ENCODE data around the gene ACACB. TPM values are rescaled to one million over a fixed set of nuclear protein-coding genes. Genes with fewer than 3 reads are reported as not detected.
A peak's percentile ranks its signal among the peaks of the same experiment; 100 is the strongest.

The ACACB gene
- 1.7 TPM for polyA plus RNA-seq (2013, experiment 1 of 2; ENCODE audit: insufficient read length)
- polyA plus RNA-seq (2013, experiment 2 of 2; ENCODE audit: insufficient read length): 2.3 TPM

DNA sequence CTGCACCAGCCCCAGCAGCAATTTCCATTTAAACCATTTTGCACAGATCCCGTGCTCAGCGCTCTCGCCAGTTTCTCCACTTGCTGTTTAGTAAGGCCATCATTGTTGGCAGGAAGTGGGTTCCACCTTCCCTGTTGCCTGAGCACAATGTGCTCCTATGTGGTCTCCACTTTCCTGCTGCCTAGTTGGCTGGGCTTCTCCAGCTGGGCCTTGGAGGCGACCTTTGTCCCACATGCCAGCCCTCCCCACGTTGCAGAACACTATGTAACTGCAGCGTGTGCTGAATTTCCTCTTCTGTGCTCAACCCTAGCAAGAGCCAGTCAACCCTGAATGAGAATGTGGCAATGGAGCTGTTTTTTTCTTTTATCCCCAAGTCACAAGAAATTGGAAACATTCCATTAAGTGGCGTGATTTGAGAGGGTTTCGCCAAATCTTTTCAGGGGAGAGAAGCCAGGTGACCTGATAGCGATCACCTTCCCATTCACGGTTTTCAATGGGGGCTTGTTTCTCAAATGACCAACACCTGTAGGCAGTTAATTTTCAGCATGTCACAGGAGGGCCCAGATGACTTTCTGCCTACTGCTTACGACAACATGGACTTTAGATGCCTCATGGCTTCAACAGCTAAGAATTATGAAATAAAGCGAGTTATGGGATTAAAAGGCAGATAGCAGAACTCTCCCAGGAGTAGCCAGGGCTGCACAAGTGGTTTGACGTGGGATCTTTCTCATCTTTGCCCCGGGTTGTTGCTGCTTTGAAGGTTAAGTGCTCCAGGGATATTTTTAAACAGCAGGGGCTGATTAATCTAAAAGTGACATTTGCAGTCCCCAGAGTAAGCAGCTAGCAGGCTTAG is at the start of gene ACACB:
Gene ACACB, plus strand, starts transcription at position 830 of the 853 bp plus-strand sequence. CDS start 22,819 bp downstream, outside the sequence.
- DNase-seq: no peak

DNA sequence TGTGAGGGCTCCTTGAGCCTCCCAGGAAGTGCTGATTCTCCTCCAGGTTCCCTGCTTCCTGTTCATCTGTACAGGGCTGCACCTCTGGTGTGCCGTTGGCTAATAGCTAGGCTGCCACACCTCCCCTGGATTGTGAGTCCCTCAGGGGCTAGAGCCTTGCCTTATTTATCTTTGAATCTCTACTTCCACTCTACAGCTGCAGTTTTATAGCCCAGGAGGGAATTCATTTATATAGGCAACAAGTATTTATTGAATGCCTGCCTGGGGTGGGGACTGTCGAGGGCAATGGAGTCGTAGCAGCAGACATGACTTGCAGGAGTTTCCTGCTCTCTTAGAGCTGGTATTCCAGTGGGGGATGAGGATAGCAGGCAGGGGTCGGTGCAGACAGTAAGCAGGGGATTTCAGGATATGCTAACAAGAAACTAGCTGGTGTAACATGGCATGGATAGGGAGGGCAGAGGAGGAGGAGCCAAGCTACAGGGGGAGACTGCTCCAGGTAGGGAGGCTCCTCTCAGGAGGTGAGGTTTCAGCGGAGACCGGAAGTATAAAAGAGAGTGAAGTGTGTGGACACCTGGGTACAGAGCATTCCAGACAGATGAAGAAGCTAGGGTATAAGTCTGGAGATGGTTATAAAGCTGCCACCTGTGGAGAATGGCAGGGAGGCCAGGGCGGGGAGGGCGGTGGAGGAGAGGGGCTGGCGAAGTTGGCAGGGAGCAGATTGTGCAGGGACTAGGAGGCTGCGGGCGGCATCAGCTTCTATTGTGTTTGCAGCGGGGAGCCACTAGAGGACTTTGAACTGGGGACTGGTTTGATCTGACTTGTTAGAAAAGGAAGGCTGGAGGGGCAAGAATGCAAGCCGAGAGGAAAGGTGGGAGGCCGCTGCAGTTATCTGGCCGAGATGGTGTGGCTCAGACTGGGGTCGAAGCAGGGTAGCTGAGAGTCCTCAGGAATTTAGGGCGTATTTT is 46.8 kb upstream of the ACACB start:
- DNase-seq: no peak

DNA sequence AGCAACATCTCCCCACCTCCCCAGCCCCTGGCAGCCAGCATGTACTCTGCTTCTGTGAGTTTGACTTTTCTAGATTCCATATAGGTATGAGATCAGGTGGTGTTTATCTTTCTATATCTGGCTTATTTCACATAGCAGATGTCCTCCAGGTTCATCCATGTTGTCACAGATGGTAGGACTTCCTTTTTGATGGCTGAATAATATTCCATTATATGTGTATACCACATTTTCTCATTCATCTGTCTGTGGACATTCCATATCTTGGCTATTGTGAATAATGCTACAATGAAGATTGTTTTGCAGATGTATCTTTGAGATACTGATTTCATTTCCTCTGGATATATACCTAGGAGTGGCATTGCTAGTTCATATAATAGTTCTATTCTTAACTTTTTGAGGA is 41.5 kb upstream of the ACACB start:
- no peak for DNase-seq

DNA sequence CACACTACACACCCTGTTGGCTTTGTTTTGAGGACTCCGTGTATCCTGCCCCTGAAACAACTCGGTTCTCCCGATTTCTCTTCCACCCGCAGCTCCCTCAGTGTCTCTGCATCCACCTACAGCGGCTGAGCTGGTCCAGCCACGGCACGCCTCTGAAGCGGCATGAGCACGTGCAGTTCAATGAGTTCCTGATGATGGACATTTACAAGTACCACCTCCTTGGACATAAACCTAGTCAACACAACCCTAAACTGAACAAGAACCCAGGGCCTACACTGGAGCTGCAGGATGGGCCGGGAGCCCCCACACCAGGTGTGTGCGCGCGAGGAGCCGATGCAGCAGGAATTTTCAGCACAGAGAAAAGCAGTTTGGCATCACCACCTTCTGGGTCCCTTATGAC is 33.6 kb upstream of the ACACB start:
- DNase-seq: no peak

DNA sequence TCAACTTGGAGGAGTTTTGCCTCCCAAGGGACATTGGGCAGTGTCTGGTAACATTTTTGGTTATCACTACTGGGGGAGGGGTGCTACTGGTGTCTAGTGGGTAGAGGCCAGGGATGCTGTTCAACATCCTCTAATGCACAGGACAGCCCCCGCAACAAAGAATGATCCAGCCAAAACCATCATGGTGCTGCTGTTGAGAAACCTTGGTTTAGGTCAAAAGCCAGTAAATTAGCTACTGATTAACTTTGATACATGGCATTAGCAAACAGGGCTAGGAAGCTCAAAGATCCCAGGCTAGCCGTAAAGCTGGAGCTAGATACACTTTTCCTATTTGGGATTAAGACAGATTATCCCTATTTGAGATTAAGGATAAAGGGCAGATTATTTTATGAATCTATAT is 32.0 kb upstream of the ACACB start:
- DNase-seq: no peak

DNA sequence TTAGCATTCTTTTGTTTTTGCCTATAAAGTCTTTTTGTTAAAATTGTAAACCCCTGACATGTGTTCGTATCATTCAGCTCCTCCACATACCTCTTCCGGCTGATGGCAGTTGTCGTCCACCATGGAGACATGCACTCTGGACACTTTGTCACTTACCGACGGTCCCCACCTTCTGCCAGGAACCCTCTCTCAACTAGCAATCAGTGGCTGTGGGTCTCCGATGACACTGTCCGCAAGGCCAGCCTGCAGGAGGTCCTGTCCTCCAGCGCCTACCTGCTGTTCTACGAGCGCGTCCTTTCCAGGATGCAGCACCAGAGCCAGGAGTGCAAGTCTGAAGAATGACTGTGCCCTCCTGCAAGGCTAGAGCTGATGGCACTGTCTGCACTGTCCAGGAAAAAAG is 30.8 kb upstream of the ACACB start:
- DNase-seq: no peak

DNA sequence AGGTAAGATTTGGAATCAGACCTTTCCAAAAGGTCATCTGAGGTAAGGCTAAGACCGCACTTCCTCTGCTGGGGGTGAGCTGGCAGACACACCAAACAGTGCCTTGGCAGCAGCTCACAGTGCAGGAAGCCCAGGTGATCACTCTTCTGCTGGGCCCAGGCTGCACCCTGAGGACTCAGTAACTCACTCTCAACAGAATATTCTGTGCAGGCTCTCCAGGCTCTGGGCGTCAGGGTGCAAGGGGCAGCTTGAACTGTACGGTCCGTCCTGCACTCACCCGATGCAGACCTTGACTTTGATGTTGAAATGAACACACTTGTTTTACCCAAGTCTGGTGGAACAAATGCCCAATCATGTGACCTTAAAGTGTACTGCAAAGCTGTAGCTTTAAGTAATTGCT is 29.1 kb upstream of the ACACB start:
- no peak for DNase-seq

DNA sequence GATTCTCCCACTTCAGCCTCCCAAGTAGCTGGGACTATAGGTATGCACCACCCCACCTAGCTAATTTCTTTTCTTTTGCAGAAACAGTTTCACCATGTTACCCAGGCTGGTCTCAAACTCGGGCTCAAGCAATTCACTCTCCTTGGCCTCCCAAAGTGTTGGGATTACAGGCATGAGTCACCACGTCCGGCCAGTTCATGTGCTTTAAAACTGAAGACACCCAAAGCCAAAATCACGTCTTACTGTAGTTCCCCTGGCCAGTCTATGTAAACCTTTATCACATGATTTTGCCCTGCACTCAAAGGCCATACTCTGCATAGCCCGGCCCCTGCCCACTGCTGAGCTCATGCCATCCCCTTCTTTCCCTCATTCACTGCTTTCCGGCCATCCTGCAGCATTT is 27.6 kb upstream of the ACACB start:
- DNase-seq: peak; percentile 9

DNA sequence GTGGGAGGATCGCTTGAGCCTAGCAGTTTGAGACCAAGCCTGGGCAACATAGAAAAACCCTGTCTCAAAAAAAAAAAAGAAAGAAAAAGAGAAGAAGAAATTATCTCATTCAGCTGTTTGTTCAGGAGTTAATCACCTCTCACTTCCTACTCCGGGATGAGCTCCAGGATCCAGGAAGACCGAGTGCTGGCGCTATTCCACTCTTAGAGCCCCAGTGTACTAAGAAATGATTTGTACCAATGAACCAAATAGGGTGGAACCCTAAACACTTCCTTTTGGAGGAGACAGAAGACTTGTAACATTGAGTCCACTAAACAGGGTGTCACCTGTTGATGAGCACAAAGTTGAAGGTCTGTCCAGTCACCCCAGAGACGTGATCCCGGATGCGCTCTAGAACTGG is 26.7 kb upstream of the ACACB start:
- DNase-seq: no peak

DNA sequence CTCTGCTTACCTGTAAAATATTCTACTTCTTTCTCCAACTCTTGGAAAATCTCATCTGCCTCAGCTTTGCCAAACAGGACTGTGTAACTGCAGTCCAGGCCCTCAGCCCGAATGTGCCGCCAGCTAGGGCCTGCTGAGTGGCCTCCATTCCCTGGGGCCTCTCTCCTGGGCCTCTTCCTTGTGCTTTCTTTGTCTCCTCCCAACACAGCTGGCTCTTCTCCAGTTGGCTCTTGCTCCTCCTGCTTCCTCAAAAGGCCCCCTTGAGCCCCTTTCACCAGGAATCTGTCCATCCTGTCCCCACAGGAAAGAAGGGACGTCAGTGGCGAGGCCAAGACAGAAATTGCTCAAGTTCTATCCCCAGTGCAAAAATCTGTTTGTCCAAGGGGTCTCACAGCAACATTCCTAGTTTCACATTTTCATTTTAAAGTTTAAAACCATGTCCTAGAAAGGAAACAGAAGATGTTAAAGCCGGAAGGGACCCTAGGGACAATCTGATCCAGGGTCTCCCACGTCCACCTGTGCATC is 23.8 kb upstream of the ACACB start:
- DNase-seq: peak; percentile 3

DNA sequence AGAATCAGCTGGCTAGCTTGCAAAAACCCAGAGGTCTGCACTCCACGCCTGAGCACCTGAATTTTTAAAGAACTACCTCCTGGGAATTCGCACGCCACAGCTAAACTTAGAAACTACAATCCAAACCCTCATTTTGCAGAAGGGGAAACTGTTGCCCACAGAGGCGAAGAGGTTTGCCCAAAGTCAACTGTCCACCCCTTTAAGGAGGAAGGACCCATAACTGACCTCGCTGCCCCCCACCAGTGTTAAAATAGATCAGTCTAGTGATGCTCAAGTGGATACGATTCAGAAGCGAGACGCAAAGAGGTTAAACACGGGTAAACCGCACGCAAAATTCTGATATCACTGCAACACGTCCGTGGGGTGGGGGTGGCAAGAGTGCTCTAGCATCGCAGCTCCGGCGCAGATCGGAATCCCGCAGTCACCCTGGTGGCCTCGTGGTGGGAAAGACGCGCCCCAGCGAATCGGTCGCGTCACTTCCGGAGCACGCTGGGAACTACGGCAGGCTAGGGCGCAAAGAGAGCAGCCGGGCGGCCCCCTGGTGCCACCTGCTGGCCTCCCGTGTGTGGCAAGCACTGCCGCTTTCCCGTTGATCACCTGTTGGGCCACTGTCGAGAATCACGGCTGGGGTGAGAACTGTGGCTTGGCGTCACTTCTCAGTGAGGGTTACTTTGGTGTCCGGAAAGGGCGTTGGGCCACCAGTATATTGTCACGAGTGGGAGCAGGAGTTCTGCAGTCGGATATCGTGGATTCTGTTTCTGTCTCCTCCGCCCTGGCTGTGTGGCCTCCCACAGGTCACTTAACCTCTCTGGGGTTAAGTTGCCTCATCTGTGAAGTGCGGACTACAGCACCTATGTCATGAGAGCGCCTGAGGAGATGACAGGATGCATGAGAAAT is 23.1 kb upstream of the ACACB start, which contains the start of gene ALKBH2:
Gene ALKBH2, minus strand, starts transcription at position 451 of the 897 bp plus-strand sequence. CDS start 686 bp downstream, outside the sequence.
- DNase-seq: peak; percentile 92

DNA sequence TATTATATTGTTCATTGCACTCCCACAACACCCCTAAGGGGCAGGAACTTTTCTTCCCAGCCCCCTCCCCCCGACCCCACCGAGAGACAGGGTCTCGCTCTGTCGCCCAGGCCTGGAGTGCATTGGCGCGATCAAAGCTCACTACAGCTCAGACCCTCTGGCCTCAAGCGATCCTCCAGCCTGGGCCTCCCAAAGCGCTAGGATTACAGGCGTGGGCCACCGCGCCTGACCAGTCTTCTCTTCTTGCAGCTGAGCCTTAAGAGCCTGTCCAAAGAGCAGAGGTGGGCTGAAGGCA is 19.3 kb upstream of the ACACB start:
- no peak for DNase-seq

DNA sequence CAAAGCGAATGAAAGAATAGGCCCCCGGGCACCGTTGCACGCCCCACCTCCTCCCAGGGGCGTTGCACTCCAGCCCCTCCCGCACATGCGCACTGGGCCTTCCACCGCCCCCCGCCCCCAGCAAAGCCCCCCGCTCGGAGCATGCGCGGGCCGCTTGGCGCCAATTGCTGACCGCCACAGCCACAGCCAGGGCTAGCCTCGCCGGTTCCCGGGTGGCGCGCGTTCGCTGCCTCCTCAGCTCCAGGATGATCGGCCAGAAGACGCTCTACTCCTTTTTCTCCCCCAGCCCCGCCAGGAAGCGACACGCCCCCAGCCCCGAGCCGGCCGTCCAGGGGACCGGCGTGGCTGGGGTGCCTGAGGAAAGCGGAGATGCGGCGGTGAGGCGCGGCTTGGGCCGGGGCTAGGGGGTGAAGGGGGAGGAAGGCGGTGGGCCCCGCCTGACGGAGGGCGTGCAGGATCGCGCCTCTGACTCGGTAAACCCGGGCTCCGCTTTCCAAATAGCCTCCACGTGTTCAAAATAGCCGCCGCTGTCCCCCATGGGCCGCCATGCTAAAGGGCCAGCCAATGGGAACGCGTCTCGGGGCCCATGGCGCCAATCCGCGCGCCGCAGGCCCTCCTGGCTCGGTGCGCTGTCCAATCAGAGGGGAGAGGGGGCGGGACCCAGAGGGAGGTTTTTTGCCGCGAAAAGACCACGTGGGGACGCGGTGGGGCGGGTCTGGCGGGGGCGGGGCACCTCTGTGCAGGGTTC is 18.8 kb upstream of the ACACB start, which contains the start of gene UNG:
Gene UNG, plus strand, starts transcription at position 163 of the 748 bp plus-strand sequence. Its CDS starts 83 bp downstream, at position 246.
- peak; percentile 97 for DNase-seq

DNA sequence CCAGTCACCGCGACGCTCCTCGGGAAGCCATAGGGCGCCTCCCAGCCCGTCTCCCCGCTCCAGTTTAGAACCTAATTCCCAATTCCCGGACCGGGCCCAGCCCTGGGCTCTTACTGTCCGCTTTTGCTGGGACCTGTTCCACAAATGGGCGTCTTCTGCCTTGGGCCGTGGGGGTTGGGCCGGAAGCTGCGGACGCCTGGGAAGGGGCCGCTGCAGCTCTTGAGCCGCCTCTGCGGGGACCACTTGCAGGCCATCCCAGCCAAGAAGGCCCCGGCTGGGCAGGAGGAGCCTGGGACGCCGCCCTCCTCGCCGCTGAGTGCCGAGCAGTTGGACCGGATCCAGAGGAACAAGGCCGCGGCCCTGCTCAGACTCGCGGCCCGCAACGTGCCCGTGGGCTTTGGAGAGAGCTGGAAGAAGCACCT is 18.2 kb upstream of the ACACB start:
- DNase-seq: peak; percentile 61

DNA sequence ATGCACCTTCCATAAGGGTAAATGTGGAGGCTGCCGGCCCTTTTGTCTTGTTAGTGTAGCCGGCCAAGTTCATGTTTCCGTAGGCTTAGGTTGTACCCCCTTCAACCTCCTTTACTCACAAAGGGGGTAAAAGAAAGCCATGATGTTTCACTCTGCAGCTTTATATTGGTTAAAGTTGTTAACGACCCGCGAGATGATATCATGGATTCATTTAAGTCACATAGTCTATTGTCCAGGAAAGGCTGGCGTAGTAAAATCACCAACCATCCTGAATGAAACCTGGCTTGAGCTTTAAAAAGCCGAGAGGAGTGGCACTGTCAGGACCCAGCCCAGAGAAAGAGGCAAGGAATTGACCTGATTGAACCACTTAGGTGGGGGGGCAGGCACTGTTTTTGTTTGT is 17.7 kb upstream of the ACACB start:
- peak; percentile 2 for DNase-seq

DNA sequence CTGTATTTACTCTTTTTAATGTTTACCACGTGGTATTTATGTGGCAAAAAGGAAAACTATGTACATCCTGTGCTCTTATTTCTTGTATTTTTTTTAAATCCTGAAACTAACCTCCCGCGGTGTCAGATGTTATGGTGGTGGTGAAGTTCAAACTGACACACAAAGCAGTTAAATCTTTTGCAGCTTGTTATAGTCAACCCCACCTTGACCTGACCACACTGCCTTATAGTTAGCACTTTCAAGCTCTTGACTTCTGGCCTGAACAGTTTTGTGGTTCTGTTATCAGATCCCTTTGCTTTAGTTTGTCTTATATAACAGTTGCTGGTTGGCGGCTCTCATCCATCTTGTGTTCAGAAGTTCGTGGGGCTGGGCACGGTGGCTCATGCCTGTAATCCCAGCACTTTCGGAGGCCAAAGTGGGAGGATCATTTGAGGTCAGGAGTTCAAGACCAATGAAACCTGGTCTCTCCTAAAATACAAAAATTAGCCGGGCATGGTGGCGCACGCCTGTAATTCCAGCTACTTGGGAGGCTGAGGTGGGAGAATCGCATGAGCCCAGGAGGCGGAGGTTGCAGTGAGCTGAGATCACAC is 16.9 kb upstream of the ACACB start:
- DNase-seq: no peak

DNA sequence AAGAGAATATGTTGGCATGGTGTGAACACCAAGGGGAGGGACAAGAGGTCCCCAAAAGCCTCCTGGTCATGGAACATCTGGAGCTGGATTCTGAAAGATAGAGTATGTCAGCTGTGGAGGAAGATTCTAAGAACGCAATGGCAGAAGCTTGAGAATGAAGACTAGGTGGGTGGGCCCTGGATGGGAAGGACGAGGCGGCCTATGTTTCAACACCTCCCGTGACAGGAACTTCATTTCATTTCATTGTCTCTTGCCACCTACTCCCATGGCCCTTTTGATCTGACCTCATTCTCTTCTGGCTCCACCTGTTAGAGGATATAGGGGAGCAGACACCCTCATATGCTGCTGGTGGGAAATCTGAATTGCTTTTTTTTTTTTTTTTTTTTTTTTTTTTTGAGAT is 15.6 kb upstream of the ACACB start:
- no peak for DNase-seq

DNA sequence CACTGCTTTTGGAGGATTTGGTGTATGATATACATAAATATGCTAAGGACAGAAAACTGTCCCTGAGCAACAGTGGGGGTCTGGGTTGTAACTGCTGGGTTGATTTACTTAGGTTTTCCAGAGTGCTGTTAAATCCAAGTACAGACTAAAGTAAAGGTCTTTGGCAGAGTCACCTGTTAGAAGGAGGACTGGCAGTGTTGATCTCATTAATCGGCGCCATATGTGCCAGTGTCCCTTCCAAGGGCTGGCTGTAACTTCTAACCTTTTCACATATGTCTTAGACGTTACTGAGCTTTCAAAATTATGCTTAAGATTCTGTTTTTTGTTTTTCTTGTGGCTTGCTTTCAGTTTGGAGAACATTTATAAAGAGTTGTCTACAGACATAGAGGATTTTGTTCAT is 13.9 kb upstream of the ACACB start:
- no peak for DNase-seq

DNA sequence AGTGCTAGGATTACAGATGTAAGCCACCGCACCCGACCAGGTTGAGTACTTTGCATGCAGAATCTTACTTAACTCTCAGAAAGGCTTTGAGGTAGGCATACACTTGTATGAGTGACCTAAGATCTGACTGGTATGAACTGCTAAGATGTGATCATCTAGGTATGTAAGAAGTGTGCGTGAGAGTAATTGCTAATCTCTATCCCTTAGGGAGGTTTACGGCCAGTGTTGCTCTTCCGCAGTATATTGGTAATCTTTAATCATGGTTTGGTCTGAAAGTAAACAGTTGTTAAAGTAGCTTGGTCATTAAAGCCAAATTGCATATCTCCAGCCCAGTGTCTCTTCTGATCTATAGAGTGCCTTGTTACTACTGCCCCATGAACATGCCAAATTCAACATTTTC is 11.2 kb upstream of the ACACB start:
- DNase-seq: no peak

DNA sequence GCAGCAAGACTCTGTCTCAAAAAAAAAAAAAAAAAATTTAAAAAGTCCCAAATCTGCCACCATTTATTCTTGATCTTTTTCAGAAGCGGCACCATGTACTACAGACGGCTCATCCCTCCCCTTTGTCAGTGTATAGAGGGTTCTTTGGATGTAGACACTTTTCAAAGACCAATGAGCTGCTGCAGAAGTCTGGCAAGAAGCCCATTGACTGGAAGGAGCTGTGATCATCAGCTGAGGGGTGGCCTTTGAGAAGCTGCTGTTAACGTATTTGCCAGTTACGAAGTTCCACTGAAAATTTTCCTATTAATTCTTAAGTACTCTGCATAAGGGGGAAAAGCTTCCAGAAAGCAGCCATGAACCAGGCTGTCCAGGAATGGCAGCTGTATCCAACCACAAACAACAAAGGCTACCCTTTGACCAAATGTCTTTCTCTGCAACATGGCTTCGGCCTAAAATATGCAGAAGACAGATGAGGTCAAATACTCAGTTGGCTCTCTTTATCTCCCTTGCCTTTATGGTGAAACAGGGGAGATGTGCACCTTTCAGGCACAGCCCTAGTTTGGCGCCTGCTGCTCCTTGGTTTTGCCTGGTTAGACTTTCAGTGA is 6.5 kb upstream of the ACACB start:
- DNase-seq: no peak

Data from fibroblast of skin of scalp (primary cell).